MM.1S (cell line): ENCODE measurements around the gene NCKAP5.

Experiments used
- EZH2 ChIP-seq: fragments of 300-600 bp; sonication (generic); optimal IDR thresholded peaks from 2 replicates; pipeline ENCODE3; 2017; ENCODE audit warnings: low read depth, mild to moderate bottlenecking, antibody characterized with exemption, low read length, mixed read lengths
- EZH2phosphoT487 ChIP-seq: fragments of 300-600 bp; sonication (generic); IDR thresholded peaks from 2 replicates; pipeline ENCODE4 v1.6.1; 2018; ENCODE audit warnings: antibody characterized with exemption, low read length
- TF ChIP-seq, protein P1 (sequence below): fragments of 300-600 bp; sonication (generic); IDR thresholded peaks from 2 replicates; pipeline ENCODE4 v1.5.1; 2016; ENCODE audit warnings: antibody characterized with exemption, low read length, mixed read lengths

DNA sequence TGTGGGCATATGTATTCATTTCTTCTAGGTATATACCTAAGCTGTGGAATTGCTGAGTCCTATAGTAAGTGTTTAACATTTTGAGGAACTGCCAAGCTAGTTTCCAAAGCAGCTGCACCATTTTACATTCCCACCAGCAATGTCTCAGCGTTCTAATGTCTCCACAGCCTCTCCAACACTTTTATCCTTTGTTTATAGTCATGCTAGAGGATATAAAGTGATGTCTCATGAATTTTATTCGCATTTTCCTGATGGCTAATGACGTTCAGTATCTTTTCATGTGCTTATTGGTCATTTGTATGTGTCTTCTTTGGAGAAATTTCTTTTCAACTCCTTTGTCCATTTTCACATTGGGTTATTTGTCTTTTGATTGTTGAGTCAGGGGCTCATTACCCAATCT, 295.2 kb downstream of the NCKAP5 start:
- TF ChIP-seq, protein P1, sequence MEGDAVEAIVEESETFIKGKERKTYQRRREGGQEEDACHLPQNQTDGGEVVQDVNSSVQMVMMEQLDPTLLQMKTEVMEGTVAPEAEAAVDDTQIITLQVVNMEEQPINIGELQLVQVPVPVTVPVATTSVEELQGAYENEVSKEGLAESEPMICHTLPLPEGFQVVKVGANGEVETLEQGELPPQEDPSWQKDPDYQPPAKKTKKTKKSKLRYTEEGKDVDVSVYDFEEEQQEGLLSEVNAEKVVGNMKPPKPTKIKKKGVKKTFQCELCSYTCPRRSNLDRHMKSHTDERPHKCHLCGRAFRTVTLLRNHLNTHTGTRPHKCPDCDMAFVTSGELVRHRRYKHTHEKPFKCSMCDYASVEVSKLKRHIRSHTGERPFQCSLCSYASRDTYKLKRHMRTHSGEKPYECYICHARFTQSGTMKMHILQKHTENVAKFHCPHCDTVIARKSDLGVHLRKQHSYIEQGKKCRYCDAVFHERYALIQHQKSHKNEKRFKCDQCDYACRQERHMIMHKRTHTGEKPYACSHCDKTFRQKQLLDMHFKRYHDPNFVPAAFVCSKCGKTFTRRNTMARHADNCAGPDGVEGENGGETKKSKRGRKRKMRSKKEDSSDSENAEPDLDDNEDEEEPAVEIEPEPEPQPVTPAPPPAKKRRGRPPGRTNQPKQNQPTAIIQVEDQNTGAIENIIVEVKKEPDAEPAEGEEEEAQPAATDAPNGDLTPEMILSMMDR = no peak
- TF ChIP-seq EZH2phosphoT487 = no peak
- TF ChIP-seq EZH2 = no peak
